Liver (tissue), 9 donors: ENCODE measurements around the gene EFNA2. TPM values are rescaled to one million over a fixed set of nuclear protein-coding genes. Genes with fewer than 3 reads are reported as not detected.
A peak's percentile ranks its signal among the peaks of the same experiment; 100 is the strongest.

ENCODE experiments used
- DNase-seq: peaks from one replicate; pipeline ENCODE4 v3.0.0-alpha.2; 2017; ENCODE audit warnings: low spot score
- H3K27ac ChIP-seq, 2 donors: one replicate each; pipeline ENCODE4 v1.7.0; 2013; ENCODE audit warnings: inconsistent platforms in 2 of 2, low read length in 2 of 2, control low read depth in 1 of 2, low read depth in 1 of 2, mild to moderate bottlenecking in 1 of 2
- H3K27me3 ChIP-seq, 4 donors: one replicate each; pipeline versions ENCODE4 v1.6.1 to v1.7.0; 2013; ENCODE audit warnings: low read length in 3 of 4, inconsistent platforms in 1 of 4, mild to moderate bottlenecking in 1 of 4, moderate library complexity in 1 of 4; ENCODE audit not compliant: control insufficient read depth in 4 of 4, insufficient read depth in 4 of 4
- H3K36me3 ChIP-seq, 4 donors: one replicate each; pipeline versions ENCODE4 v1.6.1 to v1.7.0; 2013; ENCODE audit warnings: low read length in 3 of 4, mild to moderate bottlenecking in 3 of 4, low read depth in 1 of 4, moderate library complexity in 1 of 4; ENCODE audit not compliant: control insufficient read depth in 4 of 4, insufficient read depth in 3 of 4
- H3K4me1 ChIP-seq, 4 donors: one replicate each; pipeline versions ENCODE4 v1.6.1 to v1.7.0; 2013; ENCODE audit warnings: low read length in 3 of 4, mild to moderate bottlenecking in 3 of 4, moderate library complexity in 1 of 4; ENCODE audit not compliant: control insufficient read depth in 4 of 4, insufficient read depth in 4 of 4
- H3K4me3 ChIP-seq, 3 donors: one replicate each; pipeline versions ENCODE4 v1.6.1 to v1.7.0; 2013; ENCODE audit warnings: low read length in 3 of 3, control low read depth in 1 of 3, low read depth in 1 of 3, mild to moderate bottlenecking in 1 of 3
- H3K9ac ChIP-seq, 2 donors: one replicate each; pipeline ENCODE4 v1.7.0; 2013; ENCODE audit warnings: low read length in 2 of 2, mild to moderate bottlenecking in 2 of 2, moderate library complexity in 2 of 2, control low read depth in 1 of 2, low read depth in 1 of 2
- H3K9me3 ChIP-seq, 4 donors: one replicate each; pipeline versions ENCODE4 v1.6.1 to v1.7.0; 2013; ENCODE audit warnings: low read length in 3 of 4; ENCODE audit not compliant: control insufficient read depth in 4 of 4
- EGR1 ChIP-seq, 2 donors: IDR thresholded peaks; 2 replicates each; pipeline ENCODE4 v1.6.1; 2016 to 2018; ENCODE audit warnings: antibody characterized with exemption in 2 of 2, low read depth in 2 of 2
- FOXA1 ChIP-seq: IDR thresholded peaks from 2 replicates; pipeline ENCODE4 v1.6.1; 2016; ENCODE audit warnings: antibody characterized with exemption
- FOXA2 ChIP-seq: IDR thresholded peaks from 2 replicates; pipeline ENCODE4 v1.6.1; 2016; ENCODE audit warnings: antibody characterized with exemption
- GABPA ChIP-seq, 2 donors: IDR thresholded peaks in 1 of 2; conservative IDR thresholded peaks in 1 of 2; 2 replicates each; pipeline ENCODE4 v1.6.1; 2016; ENCODE audit warnings: antibody characterized with exemption in 2 of 2, mild to moderate bottlenecking in 1 of 2, moderate library complexity in 1 of 2
- HNF4A ChIP-seq, 2 donors: conservative IDR thresholded peaks; 2 replicates each; pipeline ENCODE4 v1.6.1; 2016; ENCODE audit warnings: antibody characterized with exemption in 2 of 2, mild to moderate bottlenecking in 2 of 2
- HNF4G ChIP-seq: IDR thresholded peaks from 2 replicates; pipeline ENCODE4 v1.6.1; 2016; ENCODE audit warnings: antibody characterized with exemption
- JUND ChIP-seq, 2 donors: IDR thresholded peaks; 2 replicates each; pipeline ENCODE4 v1.6.1; 2016; ENCODE audit warnings: antibody characterized with exemption in 2 of 2
- NR2F2 ChIP-seq: IDR thresholded peaks from 2 replicates; pipeline ENCODE4 v1.6.1; 2016; ENCODE audit warnings: antibody characterized with exemption
- RAD21 ChIP-seq, 2 donors: IDR thresholded peaks; 2 replicates each; pipeline ENCODE4 v1.6.1; 2016; ENCODE audit warnings: antibody characterized with exemption in 2 of 2, mild to moderate bottlenecking in 2 of 2
- REST ChIP-seq: IDR thresholded peaks from 2 replicates; pipeline ENCODE4 v1.6.1; 2016; ENCODE audit warnings: antibody characterized with exemption, mild to moderate bottlenecking
- RXRA ChIP-seq, 2 donors: IDR thresholded peaks; 2 replicates each; pipeline ENCODE4 v1.6.1; 2017 to 2018; ENCODE audit warnings: antibody characterized with exemption in 2 of 2, mild to moderate bottlenecking in 1 of 2
- SP1 ChIP-seq: IDR thresholded peaks from 2 replicates; pipeline ENCODE4 v1.6.1; 2018; ENCODE audit warnings: antibody characterized with exemption, mild to moderate bottlenecking
- TAF1 ChIP-seq: conservative IDR thresholded peaks from 2 replicates; pipeline ENCODE4 v1.6.1; 2016; ENCODE audit warnings: antibody characterized with exemption, mild to moderate bottlenecking
- YY1 ChIP-seq: IDR thresholded peaks from 2 replicates; pipeline ENCODE4 v1.6.1; 2016; ENCODE audit warnings: antibody characterized with exemption, mild to moderate bottlenecking
- ZBTB33 ChIP-seq: IDR thresholded peaks from 2 replicates; pipeline ENCODE4 v1.6.1; 2016; ENCODE audit warnings: antibody characterized with exemption
- WGBS: extraction: QIAGEN DNeasy Blood & Tissue Kit; methylation state at CpG from one replicate; pipeline ENCODE4 v1.1.7; 2013; 5-methylcytosine and 5-hydroxymethylcytosine counted together
- polyA plus RNA-seq, 2 donors: library from polyadenylated mRNA; stranded (reverse) in 1 of 2; unstranded in 1 of 2; fragments of 200-250 nt in 1 of 2; fragments of >200 nt in 1 of 2; fragmentation: Nextera tagmentation in 1 of 2; extraction: Ambion mirVana in 1 of 2; gene quantifications; one replicate each; pipeline versions ENCODE4 v1.2.1 to v1.2.3, GENCODE V29; 2013 to 2015
- total RNA-seq, 2 donors: library from RNA; depleted of rRNA; stranded (reverse); fragments of >200 nt; gene quantifications; one replicate each; pipeline ENCODE4 v1.2.3, GENCODE V29; 2014
- TF ChIP-seq, protein P1 (sequence below): IDR thresholded peaks from 2 replicates; pipeline ENCODE4 v1.6.1; 2016; ENCODE audit warnings: antibody characterized with exemption
- TF ChIP-seq, protein P2 (sequence below): IDR thresholded peaks from 2 replicates; pipeline ENCODE4 v1.6.1; 2016; ENCODE audit warnings: antibody characterized with exemption
- TF ChIP-seq, protein P3 (sequence below): fragments of 150-350 bp; IDR thresholded peaks from 2 replicates; pipeline ENCODE4 v1.5.1; 2017; ENCODE audit warnings: improper control_type of control experiment, low read depth, low read length; ENCODE audit not compliant: missing input control
- donor health status: healthy.
- donor health status: healthy.
- donor health status: healthy.
- donor health status: healthy.
- donor health status: healthy.

Gene EFNA2
- total and polyA plus RNA-seq, 4 donors = 0.98 to 9.8 (median 4.3) TPM

- H3K9ac ChIP-seq = no peak overlapping the region
- WGBS = 78% methylated on average over 26 of the region's 26 CpGs
- no peaks in the 10 kb centered on the region for H3K9me3 ChIP-seq
- H3K27ac ChIP-seq = peak overlapping the region; percentile 30 to 67
- H3K4me3 ChIP-seq = no peak overlapping the region
- no peaks in the 10 kb centered on the region for H3K27me3 ChIP-seq
- no peaks in the 10 kb centered on the region for H3K36me3 ChIP-seq
- H3K4me1 ChIP-seq = peaks cover 32 to 66% (median 52%) of the 10 kb centered on the region in 4 donors
- TF ChIP-seq TAF1 (no peak), RAD21 (IDR thresholded peaks at IDR 0.05) (no peak), FOXA2 (no peak), NR2F2 (no peak), SP1 (no peak), JUND (IDR thresholded peaks at IDR 0.05) (peak; percentile 62)
- peak; percentile 50 for DNase-seq
Observed at GRCh38 chr19:1264801-1265614, 20.7 kb upstream of the EFNA2 start.

- H3K27ac ChIP-seq = peak overlapping the region; percentile 73 to 80
- TF ChIP-seq SP1 (no peak), YY1 (no peak), FOXA1 (no peak), RAD21 (IDR thresholded peaks at IDR 0.05) (no peak), JUND (IDR thresholded peaks at IDR 0.05) (no peak), REST (no peak), HNF4G (no peak), RXRA (IDR thresholded peaks at IDR 0.05) (no peak), TAF1 (no peak), ZBTB33 (no peak), HNF4A (conservative IDR thresholded peaks at IDR 0.05) (no peak), EGR1 (IDR thresholded peaks at IDR 0.05; ENCODE audit: low read depth in 2 of 2) (no peak), GABPA (IDR thresholded peaks at IDR 0.05 in 1 of 2, conservative IDR thresholded peaks at IDR 0.05 in 1 of 2) (no peak), FOXA2 (no peak), NR2F2 (no peak)
- TF ChIP-seq, protein P1, sequence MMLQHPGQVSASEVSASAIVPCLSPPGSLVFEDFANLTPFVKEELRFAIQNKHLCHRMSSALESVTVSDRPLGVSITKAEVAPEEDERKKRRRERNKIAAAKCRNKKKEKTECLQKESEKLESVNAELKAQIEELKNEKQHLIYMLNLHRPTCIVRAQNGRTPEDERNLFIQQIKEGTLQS = no peak
- TF ChIP-seq, protein P2, sequence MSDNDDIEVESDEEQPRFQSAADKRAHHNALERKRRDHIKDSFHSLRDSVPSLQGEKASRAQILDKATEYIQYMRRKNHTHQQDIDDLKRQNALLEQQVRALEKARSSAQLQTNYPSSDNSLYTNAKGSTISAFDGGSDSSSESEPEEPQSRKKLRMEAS = no peak
- TF ChIP-seq, protein P3, sequence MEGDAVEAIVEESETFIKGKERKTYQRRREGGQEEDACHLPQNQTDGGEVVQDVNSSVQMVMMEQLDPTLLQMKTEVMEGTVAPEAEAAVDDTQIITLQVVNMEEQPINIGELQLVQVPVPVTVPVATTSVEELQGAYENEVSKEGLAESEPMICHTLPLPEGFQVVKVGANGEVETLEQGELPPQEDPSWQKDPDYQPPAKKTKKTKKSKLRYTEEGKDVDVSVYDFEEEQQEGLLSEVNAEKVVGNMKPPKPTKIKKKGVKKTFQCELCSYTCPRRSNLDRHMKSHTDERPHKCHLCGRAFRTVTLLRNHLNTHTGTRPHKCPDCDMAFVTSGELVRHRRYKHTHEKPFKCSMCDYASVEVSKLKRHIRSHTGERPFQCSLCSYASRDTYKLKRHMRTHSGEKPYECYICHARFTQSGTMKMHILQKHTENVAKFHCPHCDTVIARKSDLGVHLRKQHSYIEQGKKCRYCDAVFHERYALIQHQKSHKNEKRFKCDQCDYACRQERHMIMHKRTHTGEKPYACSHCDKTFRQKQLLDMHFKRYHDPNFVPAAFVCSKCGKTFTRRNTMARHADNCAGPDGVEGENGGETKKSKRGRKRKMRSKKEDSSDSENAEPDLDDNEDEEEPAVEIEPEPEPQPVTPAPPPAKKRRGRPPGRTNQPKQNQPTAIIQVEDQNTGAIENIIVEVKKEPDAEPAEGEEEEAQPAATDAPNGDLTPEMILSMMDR = no peak
- no peaks in the 10 kb centered on the region for H3K27me3 ChIP-seq
- H3K9me3 ChIP-seq = no peaks in the 10 kb centered on the region
- H3K36me3 ChIP-seq = no peaks in the 10 kb centered on the region
- no peak overlapping the region for H3K9ac ChIP-seq
- DNase-seq = peak; percentile 52
- 51% methylated on average over 28 of the region's 28 CpGs for WGBS
- H3K4me1 ChIP-seq = peaks cover 36 to 66% (median 50%) of the 10 kb centered on the region in 4 donors
- H3K4me3 ChIP-seq = no peak overlapping the region
Observed at GRCh38 chr19:1265615-1266128, 20.0 kb upstream of the EFNA2 start.
